NCI-H128 (cell line): ENCODE results near the gene CYLD.

Source experiments
- DNase-seq: peaks from one replicate; lab custom pipeline; 2025; ENCODE audit not compliant: unreplicated experiment; lab: John Stamatoyannopoulos, UW

CYLD gene

DNA sequence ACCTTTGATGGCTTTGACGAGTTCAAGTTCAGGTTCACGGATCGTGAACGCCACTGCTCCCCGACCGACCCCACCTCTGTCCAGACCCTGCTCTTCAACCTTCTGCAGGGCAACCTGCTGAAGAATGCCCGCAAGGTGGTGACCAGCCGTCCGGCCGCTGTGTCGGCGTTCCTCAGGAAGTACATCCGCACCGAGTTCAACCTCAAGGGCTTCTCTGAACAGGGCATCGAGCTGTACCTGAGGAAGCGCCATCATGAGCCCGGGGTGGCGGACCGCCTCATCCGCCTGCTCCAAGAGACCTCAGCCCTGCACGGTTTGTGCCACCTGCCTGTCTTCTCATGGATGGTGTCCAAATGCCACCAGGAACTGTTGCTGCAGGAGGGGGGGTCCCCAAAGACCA, 30.8 kb upstream of the CYLD start:
- no peak for DNase-seq

DNA sequence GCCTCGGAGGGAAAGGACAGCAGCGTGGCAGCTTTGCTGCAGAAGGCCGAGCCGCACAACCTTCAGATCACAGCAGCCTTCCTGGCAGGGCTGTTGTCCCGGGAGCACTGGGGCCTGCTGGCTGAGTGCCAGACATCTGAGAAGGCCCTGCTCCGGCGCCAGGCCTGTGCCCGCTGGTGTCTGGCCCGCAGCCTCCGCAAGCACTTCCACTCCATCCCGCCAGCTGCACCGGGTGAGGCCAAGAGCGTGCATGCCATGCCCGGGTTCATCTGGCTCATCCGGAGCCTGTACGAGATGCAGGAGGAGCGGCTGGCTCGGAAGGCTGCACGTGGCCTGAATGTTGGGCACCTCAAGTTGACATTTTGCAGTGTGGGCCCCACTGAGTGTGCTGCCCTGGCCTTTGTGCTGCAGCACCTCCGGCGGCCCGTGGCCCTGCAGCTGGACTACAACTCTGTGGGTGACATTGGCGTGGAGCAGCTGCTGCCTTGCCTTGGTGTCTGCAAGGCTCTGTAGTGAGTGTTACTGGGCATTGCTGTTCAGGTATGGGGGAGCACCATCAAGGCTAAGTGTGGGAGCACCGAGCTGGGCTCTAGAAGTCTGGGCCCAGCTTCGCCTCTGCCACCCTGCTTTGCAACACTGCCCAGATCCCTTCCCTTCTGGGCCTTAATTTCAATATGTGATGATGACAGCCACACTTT, 29.9 kb upstream of the CYLD start:
- no peak for DNase-seq

- no peak for DNase-seq
These were observed 29.4 kb upstream of the CYLD start for GRCh38 chr16:50712560-50712898.

DNA sequence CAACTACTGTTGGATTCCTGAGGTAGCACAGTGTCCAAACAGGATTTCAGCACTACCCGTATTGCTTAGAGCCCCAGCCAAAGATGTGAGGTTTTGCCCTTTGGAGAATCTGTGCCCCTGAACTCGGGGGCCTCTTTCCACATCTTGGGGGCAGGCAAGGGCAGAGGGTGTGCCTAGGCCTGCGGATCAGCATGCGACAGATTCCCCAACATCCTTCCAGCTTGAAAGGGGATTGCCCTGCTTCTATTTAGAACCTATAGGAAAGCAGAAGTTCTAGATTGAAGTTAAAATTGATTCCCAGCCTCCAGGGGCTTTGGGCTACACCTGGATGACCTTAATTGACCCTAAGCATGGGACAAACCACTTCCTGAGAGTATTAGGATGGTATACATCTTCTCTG, 28.9 kb upstream of the CYLD start:
- no peak for DNase-seq

- DNase-seq, result no peak
These were observed 24.8 kb upstream of the CYLD start for GRCh38 chr16:50717091-50717490.

GRCh38 chr16:50717494-50717893, 24.4 kb upstream of the CYLD start:
- no peak for DNase-seq

DNA sequence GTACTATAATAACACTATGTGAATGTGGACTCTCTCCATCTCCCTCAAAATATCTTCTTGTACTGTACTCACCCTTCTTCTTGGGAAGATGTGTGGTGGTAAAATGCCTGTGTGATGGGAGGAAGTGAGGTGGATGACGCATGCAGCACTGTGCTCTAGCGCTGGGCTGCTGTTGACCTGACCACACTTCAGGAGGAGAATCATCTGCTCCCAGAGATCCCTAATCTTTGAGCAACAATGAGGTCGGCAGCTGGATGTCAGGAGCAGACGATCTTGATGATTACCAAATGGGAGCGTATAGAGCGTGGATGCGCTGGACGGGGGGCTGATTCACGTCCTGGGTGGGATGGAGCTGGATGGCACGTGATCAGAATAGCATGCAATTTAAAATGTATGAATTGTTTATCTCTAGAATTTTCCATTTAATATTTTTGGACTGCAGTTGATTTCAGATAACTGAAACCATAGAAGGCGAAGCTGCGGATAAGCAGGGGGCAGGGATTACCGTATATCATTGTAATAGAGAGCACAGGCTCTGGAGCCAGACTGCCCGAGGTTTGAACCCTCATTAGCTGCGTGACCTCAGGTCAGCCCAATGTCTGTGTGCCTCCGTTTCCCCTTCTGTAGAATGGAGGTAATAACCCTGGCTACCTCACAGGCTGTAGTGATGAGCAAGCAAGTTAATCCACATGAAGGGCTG, 23.7 kb upstream of the CYLD start:
- no peak for DNase-seq

- DNase-seq, result no peak
These were observed 23.0 kb upstream of the CYLD start for GRCh38 chr16:50718761-50719400.

- no peak for DNase-seq
These were observed 22.2 kb upstream of the CYLD start for GRCh38 chr16:50719401-50720337.

DNA sequence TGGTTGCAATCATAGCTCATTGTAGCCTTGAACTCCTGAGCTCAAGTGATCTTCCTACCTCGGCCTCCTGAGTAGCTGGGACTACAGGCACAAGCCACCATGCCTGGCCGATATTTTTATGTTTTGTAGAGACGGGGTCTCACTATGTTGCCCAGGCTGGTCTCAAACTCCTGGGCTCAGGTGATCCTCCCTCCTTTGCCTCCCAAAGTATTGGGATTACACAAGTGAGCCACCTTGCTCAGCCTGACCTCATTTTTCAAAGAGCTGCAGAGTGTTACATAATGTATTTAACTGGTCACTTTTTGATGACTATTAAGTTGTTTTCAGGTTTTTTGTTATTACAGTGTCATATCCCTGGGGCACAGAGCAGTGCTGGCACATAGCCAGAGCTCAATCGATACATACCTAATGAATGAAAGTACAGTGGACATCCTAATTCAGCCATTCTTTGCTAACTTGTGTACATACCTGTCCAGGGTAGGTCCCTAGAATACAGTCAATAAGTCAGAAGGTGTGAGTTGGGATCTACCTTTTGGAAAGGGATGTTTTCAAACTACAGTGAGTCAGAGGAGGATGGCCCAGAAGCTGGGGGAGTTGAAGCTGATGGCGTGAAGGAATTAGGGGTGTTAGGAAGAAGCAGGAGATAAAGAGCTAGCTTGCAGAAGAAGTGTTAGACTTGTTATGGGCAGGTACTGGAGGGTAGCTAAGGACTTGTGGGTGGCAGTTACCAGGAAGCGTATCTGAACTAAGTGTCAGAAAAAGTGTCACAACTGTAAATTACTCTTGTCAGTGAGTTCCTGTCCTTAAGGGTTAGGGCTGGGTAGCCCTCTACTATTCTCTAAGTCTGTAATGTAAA, 20.1 kb upstream of the CYLD start:
- DNase-seq, result no peak

DNA sequence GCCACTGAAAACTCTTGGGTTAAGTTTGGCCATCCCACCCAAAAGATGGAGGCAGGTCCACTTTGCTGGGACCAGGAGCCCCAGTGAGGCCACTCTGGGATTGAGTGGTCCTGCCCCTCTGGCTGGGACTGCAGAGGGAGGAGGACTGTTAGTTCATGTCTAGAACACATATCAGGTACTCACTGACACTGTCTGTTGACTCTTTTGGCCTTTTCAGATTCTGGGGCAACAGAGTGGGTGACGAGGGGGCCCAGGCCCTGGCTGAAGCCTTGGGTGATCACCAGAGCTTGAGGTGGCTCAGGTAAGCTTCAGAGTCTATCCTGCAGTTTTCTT, 19.5 kb upstream of the CYLD start:
- no peak for DNase-seq

DNA sequence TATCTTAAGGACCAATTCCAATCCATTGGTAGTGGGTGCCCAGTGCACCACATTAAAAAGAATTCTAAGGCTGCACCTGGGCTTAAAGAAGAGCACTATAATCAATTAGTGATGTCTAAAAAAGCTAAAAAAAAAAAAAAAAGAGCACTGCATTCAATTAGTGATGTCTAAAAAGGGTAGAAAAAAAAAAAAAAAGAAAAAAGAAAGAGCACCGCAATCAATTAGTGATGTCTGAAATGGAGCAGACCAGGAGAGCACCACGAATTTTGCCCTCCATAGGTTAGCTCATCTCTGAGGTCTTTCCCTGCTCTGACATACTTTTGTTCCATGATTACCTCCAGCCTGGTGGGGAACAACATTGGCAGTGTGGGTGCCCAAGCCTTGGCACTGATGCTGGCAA, 18.9 kb upstream of the CYLD start:
- DNase-seq, result no peak

- no peak for DNase-seq
These were observed 17.6 kb upstream of the CYLD start for GRCh38 chr16:50724306-50724705.

GRCh38 chr16:50731130-50731988, 10.5 kb upstream of the CYLD start:
- no peak for DNase-seq

DNA sequence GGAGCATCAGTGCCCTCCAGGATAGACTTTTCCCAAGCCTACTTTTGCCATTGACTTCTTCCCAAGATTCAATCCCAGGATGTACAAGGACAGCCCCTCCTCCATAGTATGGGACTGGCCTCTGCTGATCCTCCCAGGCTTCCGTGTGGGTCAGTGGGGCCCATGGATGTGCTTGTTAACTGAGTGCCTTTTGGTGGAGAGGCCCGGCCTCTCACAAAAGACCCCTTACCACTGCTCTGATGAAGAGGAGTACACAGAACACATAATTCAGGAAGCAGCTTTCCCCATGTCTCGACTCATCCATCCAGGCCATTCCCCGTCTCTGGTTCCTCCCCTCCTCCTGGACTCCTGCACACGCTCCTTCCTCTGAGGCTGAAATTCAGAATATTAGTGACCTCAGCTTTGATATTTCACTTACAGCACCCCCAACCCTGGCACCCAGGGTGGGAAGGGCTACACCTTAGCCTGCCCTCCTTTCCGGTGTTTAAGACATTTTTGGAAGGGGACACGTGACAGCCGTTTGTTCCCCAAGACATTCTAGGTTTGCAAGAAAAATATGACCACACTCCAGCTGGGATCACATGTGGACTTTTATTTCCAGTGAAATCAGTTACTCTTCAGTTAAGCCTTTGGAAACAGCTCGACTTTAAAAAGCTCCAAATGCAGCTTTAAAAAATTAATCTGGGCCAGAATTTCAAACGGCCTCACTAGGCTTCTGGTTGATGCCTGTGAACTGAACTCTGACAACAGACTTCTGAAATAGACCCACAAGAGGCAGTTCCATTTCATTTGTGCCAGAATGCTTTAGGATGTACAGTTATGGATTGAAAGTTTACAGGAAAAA, 9.7 kb upstream of the CYLD start:
- DNase-seq, result no peak

- DNase-seq, result no peak
These were observed 8.4 kb upstream of the CYLD start for GRCh38 chr16:50733468-50733867.

DNA sequence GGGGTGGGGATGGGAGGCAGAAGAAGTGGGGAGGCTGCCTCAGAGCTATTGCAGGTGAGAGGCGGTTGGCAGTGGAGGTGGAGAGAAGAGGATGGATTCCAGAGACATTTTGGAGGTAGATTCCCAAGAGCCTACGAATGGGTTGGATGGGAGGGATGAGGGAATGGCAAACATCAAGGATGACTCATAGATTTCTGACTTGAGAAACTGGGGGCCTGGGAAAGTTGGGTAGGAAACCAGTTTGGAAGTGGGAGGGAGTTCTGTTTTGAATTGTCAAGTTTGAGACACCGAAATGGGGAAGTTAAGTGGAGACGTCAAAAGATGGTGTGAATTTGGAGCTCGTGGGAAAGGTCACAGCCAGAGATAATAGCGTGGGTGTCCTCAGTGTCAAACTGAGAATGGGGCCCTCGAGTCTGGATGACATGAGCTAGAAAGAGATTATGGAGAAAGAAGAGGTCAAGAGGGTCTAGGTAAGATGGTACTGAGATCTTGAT, 6.2 kb upstream of the CYLD start:
- DNase-seq, result no peak

GRCh38 chr16:50736448-50736847, 5.4 kb upstream of the CYLD start:
- DNase-seq, result no peak
